ENCODE results near the gene RCAN1. TPM values are rescaled to one million over a fixed set of nuclear protein-coding genes. Genes with fewer than 3 reads are reported as not detected.

The RCAN1 gene
- total and polyA plus RNA-seq, 4 donors: 26.7 to 67.9 (median 46.7) TPM

DNA sequence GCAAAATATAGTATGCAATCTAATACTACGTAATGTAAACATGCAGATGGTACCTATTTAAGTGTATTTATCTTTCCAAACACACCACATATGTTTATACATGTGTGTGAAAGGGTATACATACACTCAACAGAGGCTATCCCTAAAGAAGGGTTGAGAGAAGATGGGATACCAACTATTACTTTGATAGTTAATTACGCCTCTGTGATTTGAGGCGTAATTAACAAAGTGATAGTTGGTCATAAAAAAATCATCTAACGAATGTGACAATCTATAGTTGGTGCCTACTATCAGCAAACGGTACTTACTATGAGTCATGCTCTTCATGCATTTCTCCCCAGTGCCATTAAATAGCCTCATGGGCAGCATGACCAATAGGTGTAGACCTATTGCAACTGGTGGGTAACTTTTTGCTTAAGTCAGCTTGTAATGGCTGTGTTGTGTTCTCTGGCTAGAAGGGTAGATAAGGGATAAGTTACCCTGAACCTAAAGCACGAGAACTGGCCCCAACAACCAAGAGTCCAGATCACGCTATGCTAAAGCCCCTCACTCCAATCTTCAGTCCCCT lies 15.3 kb downstream of the RCAN1 start:
- DNase-seq (ENCODE audit: low spot score): no peak
- Histone ChIP-seq H3K27me3 (ENCODE audit: control insufficient read depth in 4 of 4, insufficient read depth in 4 of 4, low read length in 3 of 4) (no peaks in the 10 kb centered on the region), H3K9ac (ENCODE audit: low read depth in 1 of 2, low read length in 2 of 2) (no peak overlapping the region), H3K4me1 (ENCODE audit: control insufficient read depth in 4 of 4, insufficient read depth in 4 of 4, low read length in 3 of 4) (peaks cover 0 to 9% (median 1%) of the 10 kb centered on the region in 4 donors), H3K27ac (ENCODE audit: low read depth in 1 of 2, low read length in 2 of 2) (no peak overlapping the region), H3K36me3 (ENCODE audit: control insufficient read depth in 4 of 4, insufficient read depth in 3 of 4, low read depth in 1 of 4, low read length in 3 of 4) (no peaks in the 10 kb centered on the region), H3K4me3 (ENCODE audit: low read depth in 1 of 3, low read length in 3 of 3) (no peak overlapping the region), H3K9me3 (ENCODE audit: control insufficient read depth in 4 of 4, low read length in 3 of 4) (no peaks in the 10 kb centered on the region)
- 87% methylated on average over 7 of the region's 7 CpGs for WGBS
- TF ChIP-seq JUND (IDR thresholded peaks at IDR 0.05): no peak
- no peak for TF ChIP-seq HNF4A (conservative IDR thresholded peaks at IDR 0.05)
- TF ChIP-seq NR2F2 (IDR thresholded peaks at IDR 0.05): no peak
- TF ChIP-seq, protein P1, sequence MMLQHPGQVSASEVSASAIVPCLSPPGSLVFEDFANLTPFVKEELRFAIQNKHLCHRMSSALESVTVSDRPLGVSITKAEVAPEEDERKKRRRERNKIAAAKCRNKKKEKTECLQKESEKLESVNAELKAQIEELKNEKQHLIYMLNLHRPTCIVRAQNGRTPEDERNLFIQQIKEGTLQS (IDR thresholded peaks at IDR 0.05): no peak
- TF ChIP-seq RAD21 (IDR thresholded peaks at IDR 0.05): no peak
- no peak for TF ChIP-seq EGR1 (IDR thresholded peaks at IDR 0.05; ENCODE audit: low read depth in 2 of 2)
- TF ChIP-seq, protein P2, sequence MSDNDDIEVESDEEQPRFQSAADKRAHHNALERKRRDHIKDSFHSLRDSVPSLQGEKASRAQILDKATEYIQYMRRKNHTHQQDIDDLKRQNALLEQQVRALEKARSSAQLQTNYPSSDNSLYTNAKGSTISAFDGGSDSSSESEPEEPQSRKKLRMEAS (IDR thresholded peaks at IDR 0.05): no peak
- TF ChIP-seq ZBTB33 (IDR thresholded peaks at IDR 0.05): no peak
- TF ChIP-seq CTCF (IDR thresholded peaks at IDR 0.05; ENCODE audit: low read depth, low read length, missing input control): no peak
- no peak for TF ChIP-seq RXRA (IDR thresholded peaks at IDR 0.05)
- TF ChIP-seq FOXA2 (IDR thresholded peaks at IDR 0.05): no peak
- no peak for TF ChIP-seq GABPA (IDR thresholded peaks at IDR 0.05 in 1 of 2, conservative IDR thresholded peaks at IDR 0.05 in 1 of 2)
- no peak for TF ChIP-seq TAF1 (conservative IDR thresholded peaks at IDR 0.05)

GRCh38 chr21:34598931-34599400 lies 15.9 kb downstream of the RCAN1 start:
- no peak overlapping the region for H3K9ac ChIP-seq (ENCODE audit: low read depth in 1 of 2, low read length in 2 of 2)
- no peak overlapping the region for H3K27ac ChIP-seq (ENCODE audit: low read depth in 1 of 2, low read length in 2 of 2)
- peaks cover 0 to 9% (median 1%) of the 10 kb centered on the region in 4 donors for H3K4me1 ChIP-seq (ENCODE audit: control insufficient read depth in 4 of 4, insufficient read depth in 4 of 4, low read length in 3 of 4)
- DNase-seq (ENCODE audit: low spot score): no peak
- no peaks in the 10 kb centered on the region for H3K36me3 ChIP-seq (ENCODE audit: control insufficient read depth in 4 of 4, insufficient read depth in 3 of 4, low read depth in 1 of 4, low read length in 3 of 4)
- no peaks in the 10 kb centered on the region for H3K9me3 ChIP-seq (ENCODE audit: control insufficient read depth in 4 of 4, low read length in 3 of 4)
- H3K27me3 ChIP-seq (ENCODE audit: control insufficient read depth in 4 of 4, insufficient read depth in 4 of 4, low read length in 3 of 4): no peaks in the 10 kb centered on the region
- no peak overlapping the region for H3K4me3 ChIP-seq (ENCODE audit: low read depth in 1 of 3, low read length in 3 of 3)
- 74% methylated on average over 4 of the region's 4 CpGs for WGBS
- TF ChIP-seq NR2F2 (IDR thresholded peaks at IDR 0.05) (no peak), FOXA1 (IDR thresholded peaks at IDR 0.05) (no peak), FOXA2 (IDR thresholded peaks at IDR 0.05) (no peak), RXRA (IDR thresholded peaks at IDR 0.05) (no peak), HNF4A (conservative IDR thresholded peaks at IDR 0.05) (no peak), SP1 (IDR thresholded peaks at IDR 0.05) (no peak), CTCF (IDR thresholded peaks at IDR 0.05; ENCODE audit: low read depth, low read length, missing input control) (no peak), HNF4G (IDR thresholded peaks at IDR 0.05) (no peak), GABPA (IDR thresholded peaks at IDR 0.05 in 1 of 2, conservative IDR thresholded peaks at IDR 0.05 in 1 of 2) (no peak), RAD21 (IDR thresholded peaks at IDR 0.05) (no peak), YY1 (IDR thresholded peaks at IDR 0.05) (no peak), ZBTB33 (IDR thresholded peaks at IDR 0.05) (no peak), REST (IDR thresholded peaks at IDR 0.05) (no peak)
- TF ChIP-seq, protein P1 (IDR thresholded peaks at IDR 0.05): no peak

Measured in liver (tissue), 9 donors.